ENCODE results near the gene PCDHGB6. TPM values are rescaled to one million over a fixed set of nuclear protein-coding genes. Genes with fewer than 3 reads are reported as not detected.
A peak's percentile ranks its signal among the peaks of the same experiment; 100 is the strongest.
"Not testable (repeated sequence)": the region's sequence is repeated elsewhere in the genome, so short reads cannot be mapped to it uniquely, and the experiment has no call there.

Gene PCDHGB6
- 12.0 TPM for total RNA-seq
- 5.0 TPM for polyA plus RNA-seq

GRCh38 chr5:141407790-141408505 lies at the start of gene PCDHGB6:
TSS of gene PCDHGB6 (plus strand) at chr5:141408021. CDS start at chr5:141408203, 182 bp downstream.
- H3K4me3 ChIP-seq (ENCODE audit: low read depth, low read length); H3K36me3 ChIP-seq (ENCODE audit: insufficient read depth); H3K27ac ChIP-seq (ENCODE audit: low read depth); H3K4me1 ChIP-seq (ENCODE audit: insufficient read depth); DNase-seq (ENCODE audit: extremely low spot score): not testable (repeated sequence)
- WGBS: 9% methylated on average over 48 of the region's 51 CpGs

- Histone ChIP-seq H3K4me1 (ENCODE audit: insufficient read depth) (no peaks in the 10 kb centered on the region), H3K4me3 (ENCODE audit: low read depth, low read length) (peak within 1 kb of the TSS; percentile 1), H3K27ac (ENCODE audit: low read depth) (no peak within 1 kb of the TSS), H3K36me3 (ENCODE audit: insufficient read depth) (no peaks in the 10 kb centered on the region)
- DNase-seq (ENCODE audit: extremely low spot score): no peak
- 19% methylated on average over 24 of the region's 24 CpGs for WGBS
Observed at GRCh38 chr5:141359790-141360426, 47.9 kb upstream of the PCDHGB6 start, which contains the start of gene PCDHGB2. TSS of gene PCDHGB2 (plus strand) at chr5:141359994. CDS start at chr5:141360136, 142 bp downstream.

GRCh38 chr5:141360685-141361084 lies 47.1 kb upstream of the PCDHGB6 start:
- no peaks in the 10 kb centered on the region for H3K4me1 ChIP-seq (ENCODE audit: insufficient read depth)
- no peaks in the 10 kb centered on the region for H3K36me3 ChIP-seq (ENCODE audit: insufficient read depth)
- DNase-seq (ENCODE audit: extremely low spot score): no peak
- H3K4me3 ChIP-seq (ENCODE audit: low read depth, low read length): no peak overlapping the region
- 32% methylated on average over 15 of the region's 15 CpGs for WGBS
- H3K27ac ChIP-seq (ENCODE audit: low read depth): no peak overlapping the region

- no peaks in the 10 kb centered on the region for H3K4me1 ChIP-seq (ENCODE audit: insufficient read depth)
- DNase-seq (ENCODE audit: extremely low spot score): no peak
- no peak overlapping the region for H3K27ac ChIP-seq (ENCODE audit: low read depth)
Observed at GRCh38 chr5:141362719-141363118, 45.1 kb upstream of the PCDHGB6 start.

GRCh38 chr5:141363952-141364660 lies 43.7 kb upstream of the PCDHGB6 start, which contains the start of gene PCDHGA5:
TSS of gene PCDHGA5 (plus strand) at chr5:141364162. CDS start at chr5:141364331, 169 bp downstream.
- H3K4me3 ChIP-seq (ENCODE audit: low read depth, low read length): peak within 1 kb of the TSS; percentile 2
- no peak within 1 kb of the TSS for H3K27ac ChIP-seq (ENCODE audit: low read depth)
- 15% methylated on average over 34 of the region's 34 CpGs for WGBS
- H3K4me1 ChIP-seq (ENCODE audit: insufficient read depth): no peaks in the 10 kb centered on the region
- no peak for DNase-seq (ENCODE audit: extremely low spot score)
- no peaks in the 10 kb centered on the region for H3K36me3 ChIP-seq (ENCODE audit: insufficient read depth)

More at GRCh38 chr5:141362719-141363118, 45.1 kb upstream of the PCDHGB6 start:
- Histone ChIP-seq H3K4me3 (ENCODE audit: low read depth, low read length) (no peak overlapping the region), H3K36me3 (ENCODE audit: insufficient read depth) (no peaks in the 10 kb centered on the region)

- no peak overlapping the region for H3K4me3 ChIP-seq (ENCODE audit: low read depth, low read length)
- 35% methylated on average over 46 of the region's 46 CpGs for WGBS
- DNase-seq (ENCODE audit: extremely low spot score): no peak
- H3K36me3 ChIP-seq (ENCODE audit: insufficient read depth): no peaks in the 10 kb centered on the region
- H3K27ac ChIP-seq (ENCODE audit: low read depth): no peak overlapping the region
- H3K4me1 ChIP-seq (ENCODE audit: insufficient read depth): no peaks in the 10 kb centered on the region
Observed at GRCh38 chr5:141366016-141366896, 41.6 kb upstream of the PCDHGB6 start.

GRCh38 chr5:141369994-141370848 lies 37.6 kb upstream of the PCDHGB6 start, which contains the start of gene PCDHGB3:
TSS of gene PCDHGB3 (plus strand) at chr5:141370242. CDS start at chr5:141370395, 153 bp downstream.
- Histone ChIP-seq H3K27ac (ENCODE audit: low read depth) (no peak within 1 kb of the TSS), H3K4me3 (ENCODE audit: low read depth, low read length) (no peak within 1 kb of the TSS), H3K36me3 (ENCODE audit: insufficient read depth) (no peaks in the 10 kb centered on the region), H3K4me1 (ENCODE audit: insufficient read depth) (no peaks in the 10 kb centered on the region)
- DNase-seq (ENCODE audit: extremely low spot score): no peak
- WGBS: 17% methylated on average over 32 of the region's 32 CpGs

- DNase-seq (ENCODE audit: extremely low spot score): no peak
- H3K36me3 ChIP-seq (ENCODE audit: insufficient read depth): no peaks in the 10 kb centered on the region
- H3K27ac ChIP-seq (ENCODE audit: low read depth): no peak overlapping the region
- WGBS: 32% methylated on average over 69 of the region's 69 CpGs
- H3K4me3 ChIP-seq (ENCODE audit: low read depth, low read length): no peak overlapping the region
- H3K4me1 ChIP-seq (ENCODE audit: insufficient read depth): no peaks in the 10 kb centered on the region
Observed at GRCh38 chr5:141371572-141372475, 36.0 kb upstream of the PCDHGB6 start.

GRCh38 chr5:141373673-141374317 lies 34.0 kb upstream of the PCDHGB6 start, which contains the start of gene PCDHGA6:
TSS of gene PCDHGA6 (plus strand) at chr5:141373891. CDS start at chr5:141374084, 193 bp downstream.
- no peak within 1 kb of the TSS for H3K4me3 ChIP-seq (ENCODE audit: low read depth, low read length)
- H3K27ac ChIP-seq (ENCODE audit: low read depth): no peak within 1 kb of the TSS
- WGBS: 11% methylated on average over 27 of the region's 27 CpGs
- no peak for DNase-seq (ENCODE audit: extremely low spot score)
- peaks cover 1% of the 10 kb centered on the region for H3K36me3 ChIP-seq (ENCODE audit: insufficient read depth)
- H3K4me1 ChIP-seq (ENCODE audit: insufficient read depth): no peaks in the 10 kb centered on the region

- H3K36me3 ChIP-seq (ENCODE audit: insufficient read depth): peaks cover 1% of the 10 kb centered on the region
- DNase-seq (ENCODE audit: extremely low spot score): no peak
- H3K4me3 ChIP-seq (ENCODE audit: low read depth, low read length): no peak overlapping the region
- H3K27ac ChIP-seq (ENCODE audit: low read depth): no peak overlapping the region
- no peaks in the 10 kb centered on the region for H3K4me1 ChIP-seq (ENCODE audit: insufficient read depth)
- WGBS: 59% methylated on average over 14 of the region's 14 CpGs
Observed at GRCh38 chr5:141374627-141375026, 33.2 kb upstream of the PCDHGB6 start.
